ENCODE results near the gene MIEF2.

The MIEF2 gene

DNA sequence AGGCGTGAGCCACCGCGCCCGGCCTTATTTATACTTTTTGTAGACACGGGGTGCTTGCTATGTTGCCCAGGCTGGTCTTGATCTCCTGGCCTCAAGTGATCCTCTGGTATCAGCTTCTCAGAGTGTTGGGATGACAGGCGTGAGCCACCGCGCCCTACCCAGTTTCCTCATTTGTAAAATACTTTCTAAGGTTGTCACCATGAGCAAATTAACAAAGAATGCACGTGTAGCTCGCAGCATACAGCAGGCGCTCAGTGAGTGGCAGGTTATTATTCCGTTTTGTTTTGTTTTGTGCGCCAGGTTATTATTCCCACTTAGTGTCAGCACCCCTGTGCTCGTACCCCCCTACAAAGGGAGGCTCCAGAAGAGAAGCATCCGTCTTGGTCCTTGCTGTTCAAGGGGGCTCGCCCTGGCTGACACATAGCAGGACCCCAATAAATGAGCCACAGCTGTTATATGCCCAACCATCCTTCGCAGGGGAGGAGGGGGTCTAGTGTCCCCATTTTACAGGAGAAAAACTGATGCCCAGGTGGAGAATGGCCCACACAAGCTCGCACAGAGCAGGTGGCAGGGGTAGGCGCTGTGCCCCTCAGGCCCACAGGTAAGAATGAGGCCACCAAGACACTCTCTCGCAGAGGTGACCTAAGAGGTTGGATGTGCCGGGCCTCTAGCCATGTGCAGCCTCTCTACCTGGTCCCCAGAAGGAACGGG lies 686 bp upstream of the MIEF2 start:
- H3F3A ChIP-seq (ENCODE audit: insufficient read depth, low read length): no peaks in the 10 kb centered on the region
- H4K20me1 ChIP-seq (ENCODE audit: insufficient read depth, low read length): no peaks in the 10 kb centered on the region
- H3K4me3 ChIP-seq (ENCODE audit: low read depth, low read length, poor library complexity, severe bottlenecking): peak overlapping the region; percentile 68
- H3K9me2 ChIP-seq (ENCODE audit: low read depth, low read length): no peaks in the 10 kb centered on the region
- H3K4me1 ChIP-seq (ENCODE audit: insufficient read depth, low read length, severe bottlenecking): peaks cover 35% of the 10 kb centered on the region
- H3K27ac ChIP-seq (ENCODE audit: low read depth, low read length, poor library complexity, severe bottlenecking): peak overlapping the region; percentile 79
- no peaks in the 10 kb centered on the region for H3K9me3 ChIP-seq (ENCODE audit: low read length)
- no peaks in the 10 kb centered on the region for H3K79me2 ChIP-seq (ENCODE audit: insufficient read depth, low read length)
- peak overlapping the region; percentile 38; the same call in 1 of the 2 replicates for H3K9ac ChIP-seq (ENCODE audit: low read length)
- H3K36me3 ChIP-seq (ENCODE audit: insufficient read depth, low read length): peaks cover 6% of the 10 kb centered on the region; the same call in 1 of the 2 replicates
- TF ChIP-seq, protein P1, sequence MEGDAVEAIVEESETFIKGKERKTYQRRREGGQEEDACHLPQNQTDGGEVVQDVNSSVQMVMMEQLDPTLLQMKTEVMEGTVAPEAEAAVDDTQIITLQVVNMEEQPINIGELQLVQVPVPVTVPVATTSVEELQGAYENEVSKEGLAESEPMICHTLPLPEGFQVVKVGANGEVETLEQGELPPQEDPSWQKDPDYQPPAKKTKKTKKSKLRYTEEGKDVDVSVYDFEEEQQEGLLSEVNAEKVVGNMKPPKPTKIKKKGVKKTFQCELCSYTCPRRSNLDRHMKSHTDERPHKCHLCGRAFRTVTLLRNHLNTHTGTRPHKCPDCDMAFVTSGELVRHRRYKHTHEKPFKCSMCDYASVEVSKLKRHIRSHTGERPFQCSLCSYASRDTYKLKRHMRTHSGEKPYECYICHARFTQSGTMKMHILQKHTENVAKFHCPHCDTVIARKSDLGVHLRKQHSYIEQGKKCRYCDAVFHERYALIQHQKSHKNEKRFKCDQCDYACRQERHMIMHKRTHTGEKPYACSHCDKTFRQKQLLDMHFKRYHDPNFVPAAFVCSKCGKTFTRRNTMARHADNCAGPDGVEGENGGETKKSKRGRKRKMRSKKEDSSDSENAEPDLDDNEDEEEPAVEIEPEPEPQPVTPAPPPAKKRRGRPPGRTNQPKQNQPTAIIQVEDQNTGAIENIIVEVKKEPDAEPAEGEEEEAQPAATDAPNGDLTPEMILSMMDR (IDR thresholded peaks at IDR 0.05; ENCODE audit: low read length): no peak
- no peak overlapping the region for H2AFZ ChIP-seq (ENCODE audit: low read length)
- no peaks in the 10 kb centered on the region for H3K27me3 ChIP-seq (ENCODE audit: insufficient read depth, low read length)
- peak overlapping the region; percentile 92 for H3K4me2 ChIP-seq (ENCODE audit: low read length)

DNA sequence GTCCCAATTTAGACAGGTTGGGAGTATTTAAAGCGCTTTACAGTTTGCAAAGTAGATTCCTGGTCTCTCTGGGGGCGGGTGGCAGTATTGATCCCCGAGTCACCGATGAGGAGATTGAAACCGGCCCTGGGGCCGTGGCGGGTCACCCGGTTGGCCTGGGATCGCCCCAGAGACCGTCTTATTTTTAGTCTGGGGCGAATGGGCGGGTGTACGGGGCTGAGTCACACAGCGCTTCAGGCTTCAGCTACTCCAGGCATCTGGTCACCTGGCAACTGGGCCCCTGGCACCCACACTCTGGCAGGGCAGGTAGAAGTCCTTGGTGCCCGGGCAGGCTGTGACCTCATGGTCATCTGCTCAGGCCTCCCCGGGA lies 669 bp downstream of the MIEF2 start:
- Histone ChIP-seq H3K27ac (ENCODE audit: low read depth, low read length, poor library complexity, severe bottlenecking) (peak overlapping the region; percentile 38), H3K79me2 (ENCODE audit: insufficient read depth, low read length) (no peaks in the 10 kb centered on the region), H3K4me2 (ENCODE audit: low read length) (peak overlapping the region; percentile 92), H2AFZ (ENCODE audit: low read length) (peak overlapping the region; percentile 7; the same call in 1 of the 2 replicates), H3K27me3 (ENCODE audit: insufficient read depth, low read length) (no peaks in the 10 kb centered on the region), H3K4me3 (ENCODE audit: low read depth, low read length, poor library complexity, severe bottlenecking) (peak overlapping the region; percentile 68), H3K9me2 (ENCODE audit: low read depth, low read length) (no peaks in the 10 kb centered on the region), H3K36me3 (ENCODE audit: insufficient read depth, low read length) (no peaks in the 10 kb centered on the region), H3K9me3 (ENCODE audit: low read length) (no peaks in the 10 kb centered on the region), H3K9ac (ENCODE audit: low read length) (peak overlapping the region; percentile 85), H4K20me1 (ENCODE audit: insufficient read depth, low read length) (no peaks in the 10 kb centered on the region), H3K4me1 (ENCODE audit: insufficient read depth, low read length, severe bottlenecking) (peaks cover 35% of the 10 kb centered on the region), H3F3A (ENCODE audit: insufficient read depth, low read length) (no peaks in the 10 kb centered on the region)
- TF ChIP-seq, protein P1 (IDR thresholded peaks at IDR 0.05; ENCODE audit: low read length): no peak

DNA sequence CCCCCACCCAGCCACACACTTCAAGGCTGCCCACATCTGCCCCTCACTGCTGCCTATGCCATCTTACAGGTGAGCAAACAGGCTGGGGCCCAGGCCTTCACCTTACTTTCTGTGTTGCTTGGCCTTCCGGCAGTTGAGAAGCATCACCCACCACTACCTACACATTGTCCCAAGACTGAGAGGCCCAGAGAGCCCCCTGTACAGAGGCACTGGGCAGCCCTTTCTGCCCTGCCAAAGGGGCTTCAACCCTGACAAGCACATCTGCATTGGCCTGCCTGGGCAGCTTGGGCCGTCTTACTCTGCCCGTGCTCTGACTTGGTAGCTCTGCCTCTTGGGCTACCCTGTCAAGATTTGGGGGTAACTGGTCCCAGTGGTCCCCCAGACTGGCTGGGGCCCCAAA lies 1.2 kb downstream of the MIEF2 start:
- H4K20me1 ChIP-seq (ENCODE audit: insufficient read depth, low read length): no peaks in the 10 kb centered on the region
- no peaks in the 10 kb centered on the region for H3K27me3 ChIP-seq (ENCODE audit: insufficient read depth, low read length)
- no peak overlapping the region for H2AFZ ChIP-seq (ENCODE audit: low read length)
- H3K36me3 ChIP-seq (ENCODE audit: insufficient read depth, low read length): no peaks in the 10 kb centered on the region
- H3K4me3 ChIP-seq (ENCODE audit: low read depth, low read length, poor library complexity, severe bottlenecking): peak overlapping the region; percentile 68
- peaks cover 35% of the 10 kb centered on the region for H3K4me1 ChIP-seq (ENCODE audit: insufficient read depth, low read length, severe bottlenecking)
- H3K79me2 ChIP-seq (ENCODE audit: insufficient read depth, low read length): no peaks in the 10 kb centered on the region
- no peaks in the 10 kb centered on the region for H3K9me3 ChIP-seq (ENCODE audit: low read length)
- no peak overlapping the region for H3K27ac ChIP-seq (ENCODE audit: low read depth, low read length, poor library complexity, severe bottlenecking)
- no peaks in the 10 kb centered on the region for H3K9me2 ChIP-seq (ENCODE audit: low read depth, low read length)
- peak overlapping the region; percentile 92 for H3K4me2 ChIP-seq (ENCODE audit: low read length)
- H3K9ac ChIP-seq (ENCODE audit: low read length): peak overlapping the region; percentile 85; the same call in 1 of the 2 replicates
- TF ChIP-seq, protein P1 (IDR thresholded peaks at IDR 0.05; ENCODE audit: low read length): no peak
- TF ChIP-seq EZH2 (IDR thresholded peaks at IDR 0.05; ENCODE audit: borderline replicate concordance, low read length): no peak
- H3F3A ChIP-seq (ENCODE audit: insufficient read depth, low read length): no peaks in the 10 kb centered on the region

Data from OCI-LY1 (cell line).